NK-92 (cell line): ENCODE measurements around the gene GJA1.
"Not testable (repeated sequence)": the region's sequence is repeated elsewhere in the genome, so short reads cannot be mapped to it uniquely, and the experiment has no call there.

Experiments
- DNase-seq: peaks from one replicate; lab custom pipeline; 2025; ENCODE audit not compliant: unreplicated experiment; lab: John Stamatoyannopoulos, UW

GJA1 gene

DNA sequence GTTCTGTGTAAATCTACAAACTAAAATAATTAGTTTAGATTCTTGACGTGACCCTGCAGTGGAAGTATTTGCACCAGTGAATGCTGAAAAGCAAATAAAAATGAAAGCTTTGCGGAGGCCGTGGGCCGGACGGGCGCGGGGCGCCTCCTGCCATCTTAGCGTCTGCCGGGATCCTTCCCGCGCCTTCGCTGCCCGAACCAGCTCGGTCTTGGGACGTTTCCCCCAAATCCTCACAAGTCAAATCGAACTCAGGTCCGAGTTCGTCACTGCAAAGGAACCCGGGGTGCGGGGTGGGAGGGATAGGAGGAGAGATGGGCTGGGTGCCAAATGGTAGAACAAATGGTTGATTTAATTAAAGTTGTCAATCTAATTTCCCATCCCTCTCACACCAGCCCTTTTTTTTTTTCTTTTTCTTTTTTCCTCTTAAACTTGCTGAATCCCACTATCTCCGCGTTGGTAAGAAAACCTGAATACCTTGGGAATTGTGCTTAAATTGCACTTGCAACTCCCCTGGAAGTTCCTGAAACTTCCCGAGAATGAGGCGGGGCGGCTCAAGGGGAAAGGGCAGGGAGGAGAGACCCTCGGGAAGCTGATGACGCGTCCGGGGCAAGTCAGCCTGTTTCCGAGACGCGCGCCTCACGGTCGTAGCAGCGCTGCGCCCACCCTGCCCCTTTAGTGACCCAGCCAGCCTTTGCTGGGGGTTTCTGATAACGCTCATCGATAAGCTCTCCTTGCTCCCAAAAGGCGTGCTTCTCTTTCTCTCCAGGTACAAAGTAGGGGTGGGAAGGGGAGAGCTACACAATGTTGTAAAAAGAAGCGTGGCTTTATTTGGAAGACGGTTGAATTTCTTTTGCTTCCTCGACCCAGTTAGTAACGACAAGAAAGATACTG, 1.8 kb downstream of the GJA1 start:
- no peak for DNase-seq

DNA sequence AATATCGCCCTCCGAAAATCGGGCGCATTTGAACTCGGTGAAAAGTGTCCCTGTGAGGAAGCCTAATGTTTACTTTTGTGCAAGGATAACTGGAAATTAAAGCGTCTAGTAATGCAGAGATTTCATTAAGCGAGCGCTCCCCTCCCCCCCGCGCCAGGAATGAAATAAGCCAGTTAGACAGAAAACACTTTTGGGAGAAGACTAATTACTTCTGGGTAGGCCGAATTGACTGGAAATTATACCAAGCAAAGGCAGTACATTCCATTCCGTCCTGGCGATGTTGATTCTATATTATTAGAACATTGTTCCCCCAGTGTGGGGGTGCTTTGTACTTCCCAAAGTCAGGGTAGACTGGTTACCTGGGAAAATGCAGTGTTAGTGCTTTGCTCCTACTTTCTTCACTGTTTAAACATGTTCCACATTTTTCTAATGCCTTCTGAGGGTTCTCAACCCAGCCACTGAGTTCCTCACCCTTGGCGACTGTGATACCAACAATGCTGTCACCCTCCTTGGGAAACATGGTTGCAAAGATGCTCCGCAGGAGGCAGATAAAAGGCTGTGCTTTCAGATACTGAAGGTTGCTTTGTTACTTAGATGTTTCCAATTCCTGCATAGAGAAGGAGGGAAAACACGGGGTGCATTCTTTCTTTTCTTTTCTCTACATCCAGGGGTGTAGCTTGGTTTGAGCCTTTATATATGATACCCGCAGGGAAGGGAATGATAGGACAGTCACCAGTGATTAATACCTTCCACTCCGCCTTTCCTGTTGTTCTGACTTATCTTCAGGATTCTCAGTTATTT, 2.6 kb downstream of the GJA1 start:
- no peak for DNase-seq

DNA sequence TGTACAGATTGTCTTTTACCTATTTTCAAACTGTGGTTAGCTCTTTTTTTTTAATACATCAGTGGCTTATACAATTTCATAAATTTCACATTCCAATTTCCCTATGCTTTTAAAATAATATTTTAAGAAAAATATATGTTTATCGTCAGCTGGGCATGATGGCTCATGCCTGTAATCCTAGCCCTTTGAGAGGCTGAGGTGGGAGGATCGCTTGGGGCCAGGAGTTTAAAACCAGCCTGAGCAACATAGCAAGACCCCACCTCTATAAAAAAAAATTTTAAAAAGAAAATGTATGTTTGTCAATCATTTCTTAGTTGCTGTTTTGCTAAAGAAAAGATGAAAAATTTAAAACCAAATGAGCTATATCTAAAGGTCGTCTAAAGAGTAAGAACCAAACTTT, 3.4 kb downstream of the GJA1 start:
- DNase-seq = no peak

DNA sequence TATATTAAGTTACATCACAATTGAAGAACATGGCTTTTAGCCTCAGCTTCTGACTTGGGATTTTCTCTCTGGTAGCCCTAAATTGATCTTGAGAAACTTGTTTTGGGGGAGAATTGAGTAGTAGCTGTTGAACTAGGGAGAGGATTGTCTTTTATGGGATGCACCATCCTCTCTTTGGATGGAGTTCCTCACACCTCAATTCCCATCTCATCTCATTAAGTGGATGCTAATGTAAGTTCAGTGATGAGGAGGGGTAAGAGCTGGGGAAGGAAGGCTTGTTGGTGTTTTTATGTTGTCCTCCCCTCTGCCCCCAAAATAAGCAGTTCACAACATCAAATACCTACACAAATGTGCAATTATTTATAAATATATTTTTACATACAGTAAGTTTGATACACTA, 4.0 kb downstream of the GJA1 start:
- no peak for DNase-seq

DNA sequence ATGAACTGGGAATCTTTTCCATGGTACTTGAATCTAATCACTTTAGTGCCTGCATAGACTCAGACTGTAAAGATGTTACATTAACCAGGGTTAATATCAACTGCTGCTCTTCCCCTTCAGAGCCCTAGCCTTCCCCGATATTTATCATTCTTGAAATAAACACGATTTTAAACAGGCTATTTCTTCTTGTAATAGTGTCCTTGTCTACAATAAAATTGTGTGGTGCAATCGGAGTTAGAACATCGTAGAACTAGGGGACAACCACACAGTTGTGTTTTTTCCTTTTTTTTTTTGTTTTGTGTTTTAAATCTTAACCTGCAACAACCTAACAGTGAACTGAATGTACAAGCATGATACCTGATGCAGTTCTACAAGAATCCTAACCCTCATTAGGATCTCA, 4.5 kb downstream of the GJA1 start:
- no peak for DNase-seq

DNA sequence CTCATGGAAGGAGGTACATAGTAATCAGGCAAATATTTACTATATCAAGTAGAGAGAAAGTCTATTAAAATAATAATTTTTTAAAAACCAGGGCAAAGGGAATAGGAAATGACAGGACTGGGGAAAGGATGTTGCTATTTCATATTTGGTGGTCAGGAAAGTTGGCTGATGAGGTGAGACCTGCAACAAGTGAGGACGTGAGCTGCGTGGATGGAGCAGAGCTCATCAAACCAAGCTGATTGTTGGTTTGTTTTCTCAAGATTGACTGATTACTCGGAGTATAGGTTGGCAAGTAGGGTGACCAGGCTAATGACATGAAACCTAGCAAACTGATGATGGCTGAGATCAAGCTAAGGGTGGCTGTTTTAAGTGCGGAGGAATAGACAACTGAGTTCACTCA, 6.0 kb downstream of the GJA1 start:
- DNase-seq = no peak

DNA sequence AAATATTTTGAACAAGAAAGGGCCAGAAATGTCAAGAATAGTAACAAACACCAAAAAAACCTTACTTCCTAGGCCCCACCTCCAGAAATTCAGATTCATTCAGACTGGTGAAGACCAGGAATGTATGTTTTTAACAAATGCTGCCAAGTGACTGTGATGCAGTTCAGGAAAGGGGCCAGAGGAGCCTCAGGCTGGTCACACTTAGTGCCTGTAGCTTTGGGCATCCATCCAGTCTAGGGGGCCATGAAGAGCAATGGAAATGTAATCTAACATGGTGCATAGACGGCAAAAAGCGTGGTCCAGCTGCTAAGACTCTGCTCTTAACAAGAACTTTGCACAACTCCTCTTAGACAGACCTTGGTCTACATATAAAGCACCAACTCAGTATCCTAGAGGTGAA, 7.1 kb downstream of the GJA1 start:
- no peak for DNase-seq

DNA sequence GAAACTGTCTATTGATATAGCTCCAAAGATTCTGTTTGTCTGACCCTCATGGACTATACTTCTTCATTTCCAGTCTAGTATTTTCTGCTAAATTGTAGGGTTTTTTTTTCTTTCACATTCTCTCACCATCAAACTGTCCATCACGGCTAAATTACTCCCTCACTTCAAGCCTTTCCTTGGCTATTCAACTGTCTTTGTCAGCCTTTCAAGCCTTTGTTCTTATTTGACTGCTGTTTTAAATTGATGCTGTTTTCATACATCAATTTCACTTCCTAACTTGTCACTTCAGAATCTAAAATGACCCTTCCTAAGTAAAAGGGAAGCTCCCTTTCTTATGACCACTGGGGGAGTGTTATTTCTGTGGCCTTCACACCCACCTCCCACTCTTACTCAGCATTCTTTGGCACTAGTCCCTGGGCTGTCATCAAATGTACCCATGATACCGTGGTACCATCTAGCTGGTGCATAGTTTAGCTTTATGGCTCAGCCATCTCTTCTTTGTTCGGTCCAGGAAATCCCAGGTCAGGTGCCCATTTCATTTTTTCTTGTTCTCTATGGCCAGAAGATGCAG, 8.6 kb downstream of the GJA1 start:
- DNase-seq = no peak

DNA sequence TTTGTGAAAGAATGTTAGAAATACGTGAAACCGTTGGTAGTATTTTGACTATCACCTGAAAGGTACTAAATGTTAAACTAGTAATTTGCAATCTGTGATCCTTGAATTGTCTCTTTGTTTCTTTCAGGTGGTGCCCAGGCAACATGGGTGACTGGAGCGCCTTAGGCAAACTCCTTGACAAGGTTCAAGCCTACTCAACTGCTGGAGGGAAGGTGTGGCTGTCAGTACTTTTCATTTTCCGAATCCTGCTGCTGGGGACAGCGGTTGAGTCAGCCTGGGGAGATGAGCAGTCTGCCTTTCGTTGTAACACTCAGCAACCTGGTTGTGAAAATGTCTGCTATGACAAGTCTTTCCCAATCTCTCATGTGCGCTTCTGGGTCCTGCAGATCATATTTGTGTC, 11.3 kb downstream of the GJA1 start:
- not testable (repeated sequence) for DNase-seq

DNA sequence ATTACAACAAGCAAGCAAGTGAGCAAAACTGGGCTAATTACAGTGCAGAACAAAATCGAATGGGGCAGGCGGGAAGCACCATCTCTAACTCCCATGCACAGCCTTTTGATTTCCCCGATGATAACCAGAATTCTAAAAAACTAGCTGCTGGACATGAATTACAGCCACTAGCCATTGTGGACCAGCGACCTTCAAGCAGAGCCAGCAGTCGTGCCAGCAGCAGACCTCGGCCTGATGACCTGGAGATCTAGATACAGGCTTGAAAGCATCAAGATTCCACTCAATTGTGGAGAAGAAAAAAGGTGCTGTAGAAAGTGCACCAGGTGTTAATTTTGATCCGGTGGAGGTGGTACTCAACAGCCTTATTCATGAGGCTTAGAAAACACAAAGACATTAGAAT, 12.3 kb downstream of the GJA1 start:
- DNase-seq = not testable (repeated sequence)

DNA sequence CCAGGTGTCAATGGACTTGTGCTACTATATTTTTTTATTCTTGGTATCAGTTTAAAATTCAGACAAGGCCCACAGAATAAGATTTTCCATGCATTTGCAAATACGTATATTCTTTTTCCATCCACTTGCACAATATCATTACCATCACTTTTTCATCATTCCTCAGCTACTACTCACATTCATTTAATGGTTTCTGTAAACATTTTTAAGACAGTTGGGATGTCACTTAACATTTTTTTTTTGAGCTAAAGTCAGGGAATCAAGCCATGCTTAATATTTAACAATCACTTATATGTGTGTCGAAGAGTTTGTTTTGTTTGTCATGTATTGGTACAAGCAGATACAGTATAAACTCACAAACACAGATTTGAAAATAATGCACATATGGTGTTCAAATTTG, 13.1 kb downstream of the GJA1 start:
- not testable (repeated sequence) for DNase-seq

DNA sequence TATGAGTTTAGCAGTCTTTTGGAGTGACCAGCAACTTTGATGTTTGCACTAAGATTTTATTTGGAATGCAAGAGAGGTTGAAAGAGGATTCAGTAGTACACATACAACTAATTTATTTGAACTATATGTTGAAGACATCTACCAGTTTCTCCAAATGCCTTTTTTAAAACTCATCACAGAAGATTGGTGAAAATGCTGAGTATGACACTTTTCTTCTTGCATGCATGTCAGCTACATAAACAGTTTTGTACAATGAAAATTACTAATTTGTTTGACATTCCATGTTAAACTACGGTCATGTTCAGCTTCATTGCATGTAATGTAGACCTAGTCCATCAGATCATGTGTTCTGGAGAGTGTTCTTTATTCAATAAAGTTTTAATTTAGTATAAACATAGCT, 13.9 kb downstream of the GJA1 start:
- DNase-seq = no peak

DNA sequence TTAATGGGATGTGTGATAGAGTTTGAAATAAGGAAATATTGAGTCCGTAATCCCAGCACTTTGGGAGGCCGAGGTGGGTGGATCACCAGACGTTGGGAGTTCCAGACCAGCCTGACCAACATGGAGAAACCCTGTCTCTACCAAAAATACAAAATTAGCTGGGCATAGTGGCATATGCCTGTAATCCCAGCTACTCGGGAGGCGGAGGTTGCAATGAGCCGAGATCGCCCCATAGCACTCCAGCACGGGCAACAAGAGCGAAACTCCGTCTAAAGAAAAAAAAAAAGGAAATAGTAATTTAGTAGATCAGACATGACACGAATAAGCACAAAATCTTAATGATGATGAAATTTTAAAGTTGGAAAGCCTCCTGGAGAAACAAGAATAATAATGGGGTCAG, 14.8 kb downstream of the GJA1 start:
- no peak for DNase-seq

DNA sequence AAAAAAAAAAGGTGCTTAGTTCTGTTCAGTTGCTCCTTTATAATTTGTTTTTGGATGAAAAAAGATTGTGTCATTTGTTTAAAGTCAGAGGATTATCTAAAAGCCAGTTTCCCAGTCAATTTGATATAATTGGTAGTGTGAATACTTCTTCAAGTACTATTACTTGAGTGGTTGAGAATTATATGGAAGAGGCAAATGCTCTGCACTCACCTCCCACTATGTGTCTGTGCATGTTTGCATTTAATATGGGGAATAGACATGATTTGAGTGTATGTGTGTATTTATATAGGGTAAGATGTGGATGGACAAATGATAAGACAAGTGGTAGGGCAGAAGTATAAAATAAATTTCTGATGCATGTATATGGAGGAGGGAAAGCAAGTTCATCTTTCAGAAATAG, 15.8 kb downstream of the GJA1 start:
- no peak for DNase-seq

DNA sequence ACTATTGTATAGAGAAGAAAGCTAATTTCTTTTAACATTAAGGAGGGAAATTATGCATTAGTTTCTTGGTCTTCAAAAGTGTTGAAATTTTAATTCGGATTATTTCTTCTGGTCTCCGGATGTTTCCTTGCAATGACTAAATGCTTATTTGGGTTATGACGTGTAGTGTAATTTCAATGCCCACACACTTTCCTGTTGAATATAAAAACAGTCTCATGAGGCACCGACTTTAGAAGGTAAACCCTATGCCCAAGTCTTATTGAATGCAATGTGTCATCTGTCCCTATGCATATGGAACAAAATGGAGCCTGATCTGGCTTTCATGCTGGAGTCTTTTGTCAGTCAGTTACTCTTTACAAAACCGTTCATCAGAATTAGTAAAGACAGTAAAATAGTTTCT, 17.7 kb downstream of the GJA1 start:
- no peak for DNase-seq

DNA sequence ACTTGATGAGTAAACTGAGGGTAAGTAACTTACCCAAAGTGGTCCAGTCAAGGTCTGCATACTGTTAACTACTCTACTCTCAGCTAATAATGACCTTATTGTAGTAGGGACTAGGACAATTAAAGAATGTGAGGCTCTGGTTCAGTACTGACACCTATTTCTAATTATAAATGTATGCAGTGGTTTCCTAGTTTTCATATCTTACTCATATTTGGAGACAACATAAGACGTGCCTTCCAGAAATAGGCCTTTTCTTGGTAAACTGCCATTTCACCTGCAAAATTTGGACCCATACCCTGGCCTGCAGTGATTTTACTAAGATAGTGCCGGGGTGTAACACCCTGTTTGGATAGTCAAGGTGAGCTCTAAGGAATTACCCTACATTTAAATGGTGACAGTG, 24.7 kb downstream of the GJA1 start:
- no peak for DNase-seq

DNA sequence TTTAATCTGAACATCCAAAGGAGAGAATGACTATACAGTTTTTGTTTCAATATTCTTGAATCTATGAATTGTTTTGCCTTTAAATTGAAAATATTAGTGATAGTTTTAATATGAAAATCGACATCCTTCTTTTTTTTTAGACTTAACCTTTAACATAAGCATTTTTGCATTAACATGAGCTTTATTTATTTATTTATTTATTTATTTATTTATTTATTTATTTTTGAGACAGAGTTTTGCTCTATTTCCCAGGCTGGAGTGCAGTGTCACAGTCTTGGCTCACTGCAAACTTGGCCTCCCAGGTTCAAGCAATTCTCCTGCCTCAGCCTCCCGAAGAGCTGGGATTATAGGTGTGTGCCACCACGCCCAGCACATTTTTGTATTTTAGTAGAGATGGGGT, 27.6 kb downstream of the GJA1 start:
- DNase-seq = no peak

DNA sequence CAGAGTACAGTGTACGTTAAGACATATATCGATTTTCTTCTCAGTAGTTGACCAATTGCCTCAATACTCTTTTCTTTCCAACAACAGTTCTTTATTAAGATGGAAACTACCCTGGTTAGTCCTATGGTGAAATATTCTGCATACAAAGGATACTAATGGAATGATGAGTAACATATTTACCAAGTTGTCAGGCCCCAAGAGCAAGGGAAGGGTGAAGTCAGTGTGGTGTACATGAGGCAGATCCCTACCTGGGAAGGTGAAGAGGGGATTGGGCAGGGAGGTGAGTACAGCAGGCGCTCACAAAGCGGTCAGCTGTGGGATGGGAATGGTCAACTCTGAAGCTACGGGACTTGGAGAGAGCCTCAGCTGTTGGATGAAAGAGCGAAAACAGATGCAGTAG, 29.7 kb downstream of the GJA1 start:
- no peak for DNase-seq

DNA sequence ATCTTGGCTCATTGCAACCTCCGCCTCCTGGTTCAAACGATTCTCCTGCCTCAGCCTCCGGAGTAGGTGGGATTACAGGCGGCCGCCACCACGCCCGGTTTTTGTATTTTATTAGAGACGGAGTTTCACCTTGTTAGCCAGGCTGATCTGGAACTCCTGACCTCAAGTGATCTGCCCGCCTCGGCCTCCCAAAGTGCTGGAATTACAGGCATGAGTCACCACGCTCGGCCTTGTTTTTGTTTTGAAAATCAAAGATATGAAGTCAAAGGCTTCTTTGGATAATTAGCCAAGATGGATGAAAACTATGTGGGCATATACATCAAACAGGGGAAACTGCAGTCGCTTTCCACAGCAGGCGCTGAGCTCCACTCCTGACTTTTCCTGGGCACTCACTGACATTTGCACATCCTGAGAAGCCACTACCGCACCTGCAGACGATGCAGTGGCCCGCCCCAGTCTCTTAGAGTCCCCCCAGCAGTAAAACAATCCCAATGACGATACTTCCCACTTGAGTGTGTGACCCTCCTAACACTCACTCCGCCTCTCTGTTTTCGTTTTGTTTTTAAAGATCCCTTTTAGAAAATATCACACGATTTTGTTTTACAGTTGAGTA, 44.1 kb downstream of the GJA1 start:
- DNase-seq = no peak

DNA sequence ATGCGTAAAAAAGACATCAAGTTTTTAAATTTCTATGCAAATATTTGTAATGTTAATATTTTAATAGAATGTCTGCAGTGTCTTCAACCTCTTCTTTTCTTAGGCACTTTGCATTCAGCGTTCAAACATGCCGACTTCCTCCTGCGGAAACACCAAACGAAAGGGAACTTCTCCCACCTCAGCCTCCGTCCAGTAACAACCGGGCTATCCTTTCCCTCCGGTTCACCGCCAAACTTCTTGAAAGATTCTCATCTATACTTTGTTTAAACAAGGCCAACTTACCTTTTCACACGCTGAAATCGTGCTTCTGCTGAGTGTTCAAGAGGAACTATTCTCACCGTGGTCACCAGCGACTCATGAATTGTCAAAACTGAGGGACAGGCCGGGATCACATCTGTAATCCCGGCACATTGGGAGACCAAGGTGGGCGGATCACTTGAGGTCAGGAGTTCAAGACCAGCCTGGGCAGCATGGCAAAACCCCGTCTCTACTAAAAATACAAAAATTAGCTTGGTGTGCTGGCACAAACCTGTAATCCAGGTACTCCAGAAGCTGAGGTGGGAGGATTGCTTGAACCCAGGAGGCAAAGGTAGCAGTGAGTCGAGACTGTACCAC, 44.8 kb downstream of the GJA1 start:
- no peak for DNase-seq

DNA sequence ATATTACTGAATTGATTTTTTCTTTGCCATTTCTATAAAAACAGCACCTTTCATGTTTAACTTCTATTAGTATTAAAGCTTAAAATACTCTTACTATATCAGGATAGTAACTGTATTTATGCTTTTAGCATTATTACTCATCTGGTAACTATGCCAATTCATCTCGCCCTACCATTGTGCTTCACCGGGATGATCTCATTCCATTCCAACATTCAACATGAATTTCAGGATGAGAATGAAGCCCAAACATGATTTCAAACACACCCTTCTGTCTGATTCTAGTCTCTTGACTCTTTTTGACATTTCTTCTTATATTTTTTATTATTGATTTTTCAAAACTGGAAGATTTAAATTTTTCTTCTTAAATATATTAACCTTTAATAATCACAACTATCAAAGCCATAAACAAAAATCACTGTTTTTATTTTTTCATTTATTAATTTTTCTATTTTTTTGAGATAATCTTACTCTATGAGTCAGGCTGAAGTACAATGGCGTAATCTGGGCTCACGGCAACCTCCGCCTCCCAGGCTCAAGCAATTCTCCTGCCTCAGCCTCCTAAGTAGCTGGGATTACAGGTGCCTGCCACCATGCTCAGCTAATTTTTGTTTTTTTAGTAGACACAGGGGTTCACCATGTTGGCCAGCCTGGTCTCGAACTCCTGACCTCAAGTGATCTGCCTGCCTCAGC, 46.7 kb downstream of the GJA1 start:
- no peak for DNase-seq
